Activated CD4-positive, alpha-beta T cell treated with anti-CD3 and anti-CD28 coated beads, Interleukin-2, amount 50 U/mL, for 24 hours (primary cell): ENCODE measurements around the gene DOHH.
A peak's percentile ranks its signal among the peaks of the same experiment; 100 is the strongest.

Source experiments
- DNase-seq, 2 donors: peaks; one replicate each; pipeline ENCODE4 v3.0.0-alpha.2; 2020; ENCODE audit warnings: low read depth in 1 of 2, low spot score in 1 of 2

Gene DOHH

GRCh38 chr19:3505598-3506383, 5.3 kb upstream of the DOHH start, which contains the start of gene FZR1:
Gene FZR1, plus strand, starts transcription at chr19:3506311. Its CDS starts 16,679 bp downstream, at chr19:3522990.
- peak; percentile 98 to 99 for DNase-seq

GRCh38 chr19:3504735-3505134, 4.3 kb upstream of the DOHH start:
- no peak for DNase-seq

GRCh38 chr19:3503036-3503572, 2.6 kb upstream of the DOHH start:
- no peak for DNase-seq

GRCh38 chr19:3501780-3502179, 1.3 kb upstream of the DOHH start:
- DNase-seq, result no peak

- DNase-seq, result no peak
Measured at GRCh38 chr19:3499738-3500428, 591 bp downstream of the DOHH start.

- DNase-seq, result no peak
Measured at GRCh38 chr19:3497757-3498520, 2.5 kb downstream of the DOHH start.

GRCh38 chr19:3496392-3497273, 3.8 kb downstream of the DOHH start:
- no peak for DNase-seq

- peak in 1 of 2 donors; percentile 57 for DNase-seq
Measured at GRCh38 chr19:3494559-3494958, 5.9 kb downstream of the DOHH start.

GRCh38 chr19:3494051-3494450, 6.4 kb downstream of the DOHH start:
- no peak for DNase-seq

GRCh38 chr19:3493651-3494050, 6.8 kb downstream of the DOHH start:
- DNase-seq, result no peak

GRCh38 chr19:3492919-3493318, 7.6 kb downstream of the DOHH start:
- DNase-seq, result no peak

GRCh38 chr19:3492131-3492839, 8.2 kb downstream of the DOHH start:
- DNase-seq, result no peak

- DNase-seq, result no peak
Measured at GRCh38 chr19:3491396-3492119, 8.9 kb downstream of the DOHH start.

- DNase-seq, result no peak
Measured at GRCh38 chr19:3483226-3483628, 17.2 kb downstream of the DOHH start, which contains the start of gene SMIM44. Gene SMIM44, minus strand, starts transcription at chr19:3483441. Its CDS starts 38 bp downstream, at chr19:3483403.

- DNase-seq, result no peak
Measured at GRCh38 chr19:3482507-3483225, 17.8 kb downstream of the DOHH start.

- no peak for DNase-seq
Measured at GRCh38 chr19:3481241-3482090, 19.0 kb downstream of the DOHH start.

GRCh38 chr19:3480383-3481091, 19.9 kb downstream of the DOHH start, which contains the start of gene SMIM24:
Gene SMIM24, minus strand, starts transcription at chr19:3480525. Its CDS starts 62 bp downstream, at chr19:3480463.
- DNase-seq, result no peak
